ENCODE data around the gene STOX1. TPM values are rescaled to one million over a fixed set of nuclear protein-coding genes. Genes with fewer than 3 reads are reported as not detected.
"Not testable (repeated sequence)": the region's sequence is repeated elsewhere in the genome, so short reads cannot be mapped to it uniquely, and the experiment has no call there.

STOX1 gene
- total and polyA plus RNA-seq, 10 donors: 0.11 to 2.2 (median 0.38) TPM; not detected in 1

GRCh38 chr10:68924593-68924992, 97.3 kb downstream of the STOX1 start:
- H3K36me3 ChIP-seq: peaks cover 4 to 100% (median 37%) of the 10 kb centered on the region in 6 donors
- intact Hi-C loops (cut with DNase I; ENCODE audit: low total_unique reads): no loop called here

GRCh38 chr10:68925489-68925888, 98.2 kb downstream of the STOX1 start:
- DNase-seq: no peak
- Histone ChIP-seq H3K36me3 (peaks cover 0 to 100% (median 33%) of the 10 kb centered on the region in 6 donors), H3K4me3 (no peak overlapping the region), H3K9me3 (no peaks in the 10 kb centered on the region), H3K27me3 (replicated peaks in 1 of 7) (no peaks in the 10 kb centered on the region), H3K27ac (no peak overlapping the region), H3K4me1 (no peaks in the 10 kb centered on the region)
- intact Hi-C loops (cut with DNase I; ENCODE audit: low total_unique reads): no loop called here
- 89 to 98% (median 97%) methylated on average over 4 of the region's 4 CpGs for WGBS, 5 donors
- TF ChIP-seq POLR2AphosphoS5 (IDR thresholded peaks at IDR 0.05) (no peak), POLR2A (IDR thresholded peaks at IDR 0.05) (no peak)
- TF ChIP-seq, protein P1, sequence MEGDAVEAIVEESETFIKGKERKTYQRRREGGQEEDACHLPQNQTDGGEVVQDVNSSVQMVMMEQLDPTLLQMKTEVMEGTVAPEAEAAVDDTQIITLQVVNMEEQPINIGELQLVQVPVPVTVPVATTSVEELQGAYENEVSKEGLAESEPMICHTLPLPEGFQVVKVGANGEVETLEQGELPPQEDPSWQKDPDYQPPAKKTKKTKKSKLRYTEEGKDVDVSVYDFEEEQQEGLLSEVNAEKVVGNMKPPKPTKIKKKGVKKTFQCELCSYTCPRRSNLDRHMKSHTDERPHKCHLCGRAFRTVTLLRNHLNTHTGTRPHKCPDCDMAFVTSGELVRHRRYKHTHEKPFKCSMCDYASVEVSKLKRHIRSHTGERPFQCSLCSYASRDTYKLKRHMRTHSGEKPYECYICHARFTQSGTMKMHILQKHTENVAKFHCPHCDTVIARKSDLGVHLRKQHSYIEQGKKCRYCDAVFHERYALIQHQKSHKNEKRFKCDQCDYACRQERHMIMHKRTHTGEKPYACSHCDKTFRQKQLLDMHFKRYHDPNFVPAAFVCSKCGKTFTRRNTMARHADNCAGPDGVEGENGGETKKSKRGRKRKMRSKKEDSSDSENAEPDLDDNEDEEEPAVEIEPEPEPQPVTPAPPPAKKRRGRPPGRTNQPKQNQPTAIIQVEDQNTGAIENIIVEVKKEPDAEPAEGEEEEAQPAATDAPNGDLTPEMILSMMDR (IDR thresholded peaks at IDR 0.05 in 8 of 11, conservative IDR thresholded peaks at IDR 0.05 in 3 of 11): no peak

More at GRCh38 chr10:68924593-68924992, 97.3 kb downstream of the STOX1 start:
- no peak for DNase-seq
- Histone ChIP-seq H3K9me3 (no peaks in the 10 kb centered on the region), H3K4me1 (no peaks in the 10 kb centered on the region), H3K27ac (no peak overlapping the region), H3K4me3 (no peak overlapping the region), H3K27me3 (replicated peaks in 1 of 7) (no peaks in the 10 kb centered on the region)
- TF ChIP-seq, protein P1 (IDR thresholded peaks at IDR 0.05 in 8 of 11, conservative IDR thresholded peaks at IDR 0.05 in 3 of 11): no peak
- TF ChIP-seq POLR2AphosphoS5 (IDR thresholded peaks at IDR 0.05) (no peak), POLR2A (IDR thresholded peaks at IDR 0.05) (no peak)

DNA sequence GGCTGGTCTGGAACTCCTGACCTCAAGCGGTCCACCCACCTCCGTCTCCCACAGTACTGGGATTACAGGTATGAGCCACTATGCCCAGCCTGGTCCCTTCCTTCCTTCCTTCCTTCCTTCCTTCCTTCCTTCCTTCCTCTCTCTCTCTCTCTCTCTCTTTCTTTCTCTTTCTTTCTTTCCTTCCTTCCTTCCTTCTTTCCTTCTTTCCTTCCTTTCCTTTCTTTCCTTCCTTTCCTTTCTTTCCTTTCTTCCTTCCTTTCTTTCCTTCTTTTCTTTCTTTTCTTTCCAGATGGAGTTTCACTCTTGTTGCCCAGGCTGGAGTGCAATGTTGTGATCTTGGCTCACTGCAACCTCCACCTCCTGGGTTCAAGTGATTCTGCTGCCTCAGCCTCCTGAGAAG, 101.8 kb downstream of the STOX1 start:
- H3K27ac ChIP-seq; intact Hi-C loops (cut with DNase I; ENCODE audit: low total_unique reads); H3K9me3 ChIP-seq; H3K27me3 ChIP-seq (replicated peaks in 1 of 7); H3K4me1 ChIP-seq; H3K4me3 ChIP-seq; DNase-seq: not testable (repeated sequence)
- H3K36me3 ChIP-seq: peaks cover 0 to 99% (median 33%) of the 10 kb centered on the region in 6 donors
- 91 to 100% (median 97%) methylated on average over 2 of the region's 2 CpGs for WGBS, 5 donors

GRCh38 chr10:68929888-68930287, 102.6 kb downstream of the STOX1 start:
- H3K36me3 ChIP-seq: peaks cover 0 to 99% (median 38%) of the 10 kb centered on the region in 6 donors
- intact Hi-C loops (cut with DNase I; ENCODE audit: low total_unique reads); H3K4me1 ChIP-seq; H3K4me3 ChIP-seq; H3K27me3 ChIP-seq (replicated peaks in 1 of 7); H3K27ac ChIP-seq; DNase-seq; H3K9me3 ChIP-seq: not testable (repeated sequence)
- WGBS, 5 donors: 97 to 99% (median 97%) methylated on average over 8 of the region's 8 CpGs

DNA sequence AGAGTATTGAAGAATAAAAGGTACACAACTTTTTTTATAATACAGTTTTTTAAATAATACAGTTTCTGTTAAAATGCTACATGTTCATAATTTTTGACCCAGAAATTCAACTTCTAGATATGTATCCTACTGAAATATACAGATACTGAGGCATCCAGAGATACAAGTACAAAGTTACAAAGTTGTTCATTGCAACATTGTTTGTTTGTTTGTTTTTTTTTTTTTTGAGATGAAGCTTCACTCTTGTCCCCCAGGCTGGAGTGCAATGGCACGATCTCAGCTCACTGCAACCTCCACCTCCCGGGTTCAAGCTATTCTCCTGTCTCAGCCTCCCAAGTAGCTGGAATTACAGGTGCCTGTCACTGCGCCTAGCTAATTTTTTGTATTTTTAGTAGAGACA, 105.5 kb downstream of the STOX1 start:
- H3K4me1 ChIP-seq; H3K4me3 ChIP-seq; DNase-seq; H3K27ac ChIP-seq; H3K27me3 ChIP-seq (replicated peaks in 1 of 7); intact Hi-C loops (cut with DNase I; ENCODE audit: low total_unique reads); H3K9me3 ChIP-seq: not testable (repeated sequence)
- 80 to 98% (median 96%) methylated on average over 3 of the region's 3 CpGs for WGBS, 5 donors
- peaks cover 0 to 98% (median 58%) of the 10 kb centered on the region in 6 donors for H3K36me3 ChIP-seq

GRCh38 chr10:68934994-68935393, 107.7 kb downstream of the STOX1 start:
- H3K4me3 ChIP-seq: no peak overlapping the region
- H3K27ac ChIP-seq: no peak overlapping the region
- no peaks in the 10 kb centered on the region for H3K4me1 ChIP-seq
- no peaks in the 10 kb centered on the region for H3K27me3 ChIP-seq (replicated peaks in 1 of 7)
- DNase-seq: no peak
- no peak for TF ChIP-seq POLR2A (IDR thresholded peaks at IDR 0.05)
- TF ChIP-seq POLR2AphosphoS5 (IDR thresholded peaks at IDR 0.05): no peak
- TF ChIP-seq, protein P1 (IDR thresholded peaks at IDR 0.05 in 8 of 11, conservative IDR thresholded peaks at IDR 0.05 in 3 of 11): no peak
- no peaks in the 10 kb centered on the region for H3K9me3 ChIP-seq
- peaks cover 0 to 98% (median 67%) of the 10 kb centered on the region in 6 donors for H3K36me3 ChIP-seq
- intact Hi-C loops (cut with DNase I; ENCODE audit: low total_unique reads): no loop called here

Measured in spleen (tissue), 11 donors.